ENCODE results near the gene PPM1M. TPM values are rescaled to one million over a fixed set of nuclear protein-coding genes. Genes with fewer than 3 reads are reported as not detected.
A peak's percentile ranks its signal among the peaks of the same experiment; 100 is the strongest.

PPM1M gene
- total and polyA plus RNA-seq, 10 of the 15 experiments (the other 5 are each of a cell fraction or from before 2014, with no cell fraction given) = 7.3 to 24.8 (median 15.8) TPM

- H3K27me3 ChIP-seq (replicated peaks in 1 of 2; ENCODE audit: control insufficient read depth in 2 of 2, insufficient read depth in 2 of 2, low read length in 1 of 2) = no peaks in the 10 kb centered on the region
- H3K4me3 ChIP-seq = peak within 1 kb of the TSS; percentile 93
- under 1% methylated on average over 70 of the region's 92 CpGs for WGBS (ENCODE audit: insufficient coverage, insufficient replicate concordance, low lambda C conversion rate, missing lambda C conversion rate)
- H3K9me3 ChIP-seq (replicated peaks; ENCODE audit: control insufficient read depth, insufficient read depth, low read length) = no peaks in the 10 kb centered on the region; the same call in 2 of the 3 replicates
- intact Hi-C loops (cut with micrococcal nuclease; ENCODE audit: unreplicated experiment) (no loop called here), in situ Hi-C loops (cut with MboI) (no loop called here)
- no peaks in the 10 kb centered on the region for H4K20me1 ChIP-seq (ENCODE audit: control insufficient read depth, insufficient read depth)
- ChIA-PET SMC1A (ENCODE audit: uncharacterized antibody, unreplicated experiment) (interaction anchor here (1.0 to 3.5 kb wide), 6 partner anchors 13 to 99 kb away, joined by 3 to 25 read pairs (median 6); partner anchors contain the start of gene TLR9), POLR2A (interaction anchor here (1.0 to 7.2 kb wide), 9 partner anchors 10 to 50 kb away, joined by 3 to 49 read pairs (median 6); partner anchors contain the start of genes GLYCTK, TLR9 and WDR82), CTCF (interaction anchor here (0.9 to 3.8 kb wide), 8 partner anchors 13 to 116 kb away, joined by 3 to 26 read pairs (median 6); partner anchors contain the start of gene TLR9), RAD21 (ENCODE audit: unreplicated experiment) (interaction anchor here (0.6 to 2.5 kb wide), 13 partner anchors 10 to 174 kb away, joined by 3 to 36 read pairs (median 3); partner anchors contain the start of genes TLR9 and WDR82)
- peak within 1 kb of the TSS; percentile 86 for H2AFZ ChIP-seq (ENCODE audit: control insufficient read depth, low read depth, low read length)
- H3K4me2 ChIP-seq (ENCODE audit: control insufficient read depth, insufficient read depth) = peak within 1 kb of the TSS; percentile 86
- ATAC-seq (peak; percentile 87), DNase-seq (ENCODE audit: low read depth, low spot score) (no peak), FAIRE-seq (peak; percentile 18)
- peaks cover 0 to 4% of the 10 kb centered on the region in 2 experiments; a peak in 2 of 4 replicates for H3K36me3 ChIP-seq (ENCODE audit: control insufficient read depth in 2 of 2, insufficient read depth in 2 of 2, low read length in 1 of 2)
- H3K79me2 ChIP-seq (ENCODE audit: control insufficient read depth, insufficient read depth, low read length) = peaks cover 39% of the 10 kb centered on the region
- peak within 1 kb of the TSS; percentile 88 for H3K27ac ChIP-seq (ENCODE audit: control insufficient read depth, insufficient read depth)
- peaks cover 40% of the 10 kb centered on the region for H3K4me1 ChIP-seq (ENCODE audit: control insufficient read depth, insufficient read depth, low read length)
- TSS peak; percentile 96 for BruUV-seq (replicated peaks)
- peak within 1 kb of the TSS; percentile 87 for H3K9ac ChIP-seq (ENCODE audit: control insufficient read depth, insufficient read depth, low read length)
- TF ChIP-seq ATF7 (IDR thresholded peaks at IDR 0.05; ENCODE audit: low read depth) (no peak), IKZF1 (conservative IDR thresholded peaks at IDR 0.05) (peak; percentile 60), SREBF1 (IDR thresholded peaks at IDR 0.05; ENCODE audit: low read length) (no peak), EED (IDR thresholded peaks at IDR 0.05; ENCODE audit: low read depth) (no peak), SMAD5 (IDR thresholded peaks at IDR 0.05; ENCODE audit: low read depth) (peak; percentile 53; the same call in 1 of the 2 replicates), SMARCA5 (IDR thresholded peaks at IDR 0.05) (peak; percentile 84; the same call in 1 of the 2 replicates), ASH2L (IDR thresholded peaks at IDR 0.05; ENCODE audit: borderline replicate concordance, low read depth) (no peak), NFIC (IDR thresholded peaks at IDR 0.05; ENCODE audit: low read depth, low read length) (no peak), NBN (IDR thresholded peaks at IDR 0.05) (no peak; the same call in 1 of the 2 replicates), PAX5 (IDR thresholded peaks at IDR 0.05; ENCODE audit: borderline replicate concordance, low read depth, low read length) (no peak), ATF2 (IDR thresholded peaks at IDR 0.05; ENCODE audit: low read length) (no peak), PKNOX1 (IDR thresholded peaks at IDR 0.05) (peak; percentile 84), GABPA (IDR thresholded peaks at IDR 0.05; ENCODE audit: low read depth) (no peak), HCFC1 (IDR thresholded peaks at IDR 0.05; ENCODE audit: low read length) (no peak), STAT3 (IDR thresholded peaks at IDR 0.05; ENCODE audit: low read depth, low read length) (no peak), YBX1 (IDR thresholded peaks at IDR 0.05) (no peak), NFYB (IDR thresholded peaks at IDR 0.05; ENCODE audit: insufficient read depth, low read depth, low read length) (no peak), NFXL1 (IDR thresholded peaks at IDR 0.05; ENCODE audit: borderline replicate concordance) (no peak), HDAC2 (IDR thresholded peaks at IDR 0.05) (no peak), ZZZ3 (IDR thresholded peaks at IDR 0.05; ENCODE audit: control insufficient read depth, insufficient read length, low read depth) (no peak), SP1 (IDR thresholded peaks at IDR 0.05; ENCODE audit: low read depth, low read length) (peak; percentile 40), TCF3 (IDR thresholded peaks at IDR 0.05; ENCODE audit: borderline replicate concordance, insufficient read depth, low read depth, low read length) (no peak), WRNIP1 (IDR thresholded peaks at IDR 0.05; ENCODE audit: borderline replicate concordance, low read depth, low read length) (no peak), LARP7 (IDR thresholded peaks at IDR 0.05) (peak; percentile 97), CBFB (IDR thresholded peaks at IDR 0.05; ENCODE audit: low read depth) (no peak)
These were observed 6.5 kb upstream of the PPM1M start, which contains the start of gene TWF2 for GRCh38 chr3:52238761-52239701. TWF2 (minus strand) TSS chr3:52239158; CDS start chr3:52239016, 142 bp downstream.
